ENCODE results near the gene STAC.
"Not testable (repeated sequence)": the region's sequence is repeated elsewhere in the genome, so short reads cannot be mapped to it uniquely, and the experiment has no call there.

STAC gene

GRCh38 chr3:36520241-36521006, 140.1 kb downstream of the STAC start:
- no peak for DNase-seq (ENCODE audit: low read depth)

- no peak for DNase-seq (ENCODE audit: low read depth)
Observed at GRCh38 chr3:36521007-36521379, 140.7 kb downstream of the STAC start.

- no peak for DNase-seq (ENCODE audit: low read depth)
Observed at GRCh38 chr3:36524560-36524959, 144.3 kb downstream of the STAC start.

GRCh38 chr3:36525115-36525801, 145.0 kb downstream of the STAC start:
- DNase-seq (ENCODE audit: low read depth) = no peak

- no peak for DNase-seq (ENCODE audit: low read depth)
Observed at GRCh38 chr3:36538136-36538749, 157.9 kb downstream of the STAC start.

GRCh38 chr3:36540888-36541518, 160.7 kb downstream of the STAC start:
- DNase-seq (ENCODE audit: low read depth) = no peak

- no peak for DNase-seq (ENCODE audit: low read depth)
Observed at GRCh38 chr3:36542186-36542585, 161.9 kb downstream of the STAC start.

GRCh38 chr3:36543276-36543997, 163.1 kb downstream of the STAC start:
- DNase-seq (ENCODE audit: low read depth) = no peak

GRCh38 chr3:36546226-36546625, 165.9 kb downstream of the STAC start:
- DNase-seq (ENCODE audit: low read depth) = no peak

- no peak for DNase-seq (ENCODE audit: low read depth)
Observed at GRCh38 chr3:36548712-36549111, 168.4 kb downstream of the STAC start.

- no peak for DNase-seq (ENCODE audit: low read depth)
Observed at GRCh38 chr3:36557021-36557707, 176.9 kb downstream of the STAC start.

GRCh38 chr3:36557708-36558421, 177.6 kb downstream of the STAC start:
- DNase-seq (ENCODE audit: low read depth) = no peak

GRCh38 chr3:36558961-36559360, 178.7 kb downstream of the STAC start:
- DNase-seq (ENCODE audit: low read depth) = no peak

- DNase-seq (ENCODE audit: low read depth) = no peak
Observed at GRCh38 chr3:36560685-36561084, 180.4 kb downstream of the STAC start.

- DNase-seq (ENCODE audit: low read depth) = no peak
Observed at GRCh38 chr3:36561601-36562000, 181.3 kb downstream of the STAC start.

GRCh38 chr3:36562945-36563344, 182.6 kb downstream of the STAC start:
- DNase-seq (ENCODE audit: low read depth) = no peak

- no peak for DNase-seq (ENCODE audit: low read depth)
Observed at GRCh38 chr3:36575241-36575640, 194.9 kb downstream of the STAC start.

GRCh38 chr3:36578418-36578817, 198.1 kb downstream of the STAC start:
- DNase-seq (ENCODE audit: low read depth) = not testable (repeated sequence)

GRCh38 chr3:36579746-36580145, 199.4 kb downstream of the STAC start:
- no peak for DNase-seq (ENCODE audit: low read depth)

- no peak for DNase-seq (ENCODE audit: low read depth)
Observed at GRCh38 chr3:36580716-36581115, 200.4 kb downstream of the STAC start.

- DNase-seq (ENCODE audit: low read depth) = no peak
Observed at GRCh38 chr3:36591959-36592358, 211.7 kb downstream of the STAC start.
